Body of pancreas (tissue), 4 donors: ENCODE results near the gene C8G. TPM values are rescaled to one million over a fixed set of nuclear protein-coding genes. Genes with fewer than 3 reads are reported as not detected.

Experiments
- ATAC-seq: fragments of 150-250 bp; one replicate; pipeline ENCODE4 v1.9.1; 2016
- DNase-seq, 4 donors: peaks; one replicate each; pipeline ENCODE4 v3.0.0-alpha.2; 2019
- H3K27ac ChIP-seq, 4 donors: fragments of 200-600 bp; sonication (generic); 1 replicate in 3 of 4; 2 replicates in 1 of 4; pipeline versions ENCODE4 v1.5.1 to v1.6.1; 2016 to 2019; ENCODE audit warnings: mild to moderate bottlenecking in 1 of 4, mixed read lengths in 1 of 4, moderate library complexity in 1 of 4
- H3K27me3 ChIP-seq, 2 donors: fragments of 200-600 bp; sonication (generic); one replicate each; pipeline ENCODE4 v1.6.0; 2016; ENCODE audit warnings: mild to moderate bottlenecking in 1 of 2
- H3K36me3 ChIP-seq, 2 donors: fragments of 200-600 bp; sonication (generic); replicated peaks in 1 of 2; 2 replicates each; pipeline ENCODE4 v1.5.1; 2016; ENCODE audit warnings: low read depth in 2 of 2; ENCODE audit not compliant: insufficient read depth in 1 of 2
- H3K4me1 ChIP-seq: fragments of 200-600 bp; sonication (generic); one replicate; pipeline ENCODE4 v1.6.0; 2016
- H3K4me3 ChIP-seq, 2 donors: fragments of 200-600 bp; sonication (generic); 1 replicate in 1 of 2; 2 replicates in 1 of 2; pipeline ENCODE4 v1.5.1; 2016 to 2019
- H3K9me3 ChIP-seq, 3 donors: fragments of 200-600 bp; sonication (generic); 1 replicate in 2 of 3; 2 replicates in 1 of 3; pipeline ENCODE4 v1.5.1; 2016
- CTCF ChIP-seq, 7 experiments: fragments of 450-650 bp in 4 of 7; fragments of 200-600 bp in 3 of 7; sonication (generic) in 3 of 7; IDR thresholded peaks; one replicate each; pipeline ENCODE4 v1.5.1; 2016 to 2019; ENCODE audit warnings: antibody characterized with exemption in 7 of 7
- POLR2A ChIP-seq, 3 donors: fragments of 450-650 bp; IDR thresholded peaks; one replicate each; pipeline ENCODE4 v1.6.1; 2016; ENCODE audit warnings: antibody characterized with exemption in 3 of 3, mild to moderate bottlenecking in 2 of 3
- WGBS, 2 donors: methylation state at CpG; one replicate each; pipeline ENCODE4 v1.1.5; 2017; 5-methylcytosine and 5-hydroxymethylcytosine counted together
- intact Hi-C: fragments of 100-400 bp; cut with DNase I; formaldehyde crosslinking; loops from one replicate; pipeline ENCODE4 v1.15.1; 2023
- total RNA-seq, 2 donors: library from RNA; depleted of rRNA; stranded (reverse); fragments of >200 nt; gene quantifications; one replicate each; pipeline ENCODE4 v1.1.0, GENCODE V29; 2016

Gene C8G
- total RNA-seq, 2 donors from 2014 or later = not detected

- ATAC-seq (no peak), DNase-seq (no peak)
- WGBS, 2 donors = 41 to 89% methylated on average over 3 to 15 of the region's 33 CpGs
- intact Hi-C loops = no loop called here
- TF ChIP-seq CTCF (IDR thresholded peaks at IDR 0.05) (no peak), POLR2A (IDR thresholded peaks at IDR 0.05) (no peak)
- Histone ChIP-seq H3K27me3 (peaks cover 0 to 5% of the 10 kb centered on the region in 2 donors), H3K36me3 (no peaks in the 10 kb centered on the region), H3K4me3 (no peak overlapping the region), H3K4me1 (peaks cover 6% of the 10 kb centered on the region), H3K9me3 (no peaks in the 10 kb centered on the region), H3K27ac (no peak overlapping the region)
Observed at GRCh38 chr9:136985853-136986252, 40.8 kb downstream of the C8G start.

- no peaks in the 10 kb centered on the region for H3K36me3 ChIP-seq
- no peak for ATAC-seq
- peaks cover 24% of the 10 kb centered on the region for H3K4me1 ChIP-seq
- no peak overlapping the region for H3K27ac ChIP-seq
- no peak overlapping the region for H3K4me3 ChIP-seq
- H3K27me3 ChIP-seq = peaks cover 0 to 5% of the 10 kb centered on the region in 2 donors
- WGBS, 2 donors = 91 to 97% methylated on average over 4 of the region's 4 CpGs
- intact Hi-C loops = no loop called here
- no peak for TF ChIP-seq POLR2A (IDR thresholded peaks at IDR 0.05)
- TF ChIP-seq CTCF (IDR thresholded peaks at IDR 0.05) = no peak
- DNase-seq = no peak
- H3K9me3 ChIP-seq = no peaks in the 10 kb centered on the region
Observed at GRCh38 chr9:136988872-136989271, 43.8 kb downstream of the C8G start.

- intact Hi-C loops = no loop called here
- no peak overlapping the region for H3K4me3 ChIP-seq
- H3K27ac ChIP-seq = peak overlapping the region in 1 of 4 donors; percentile 78
- peaks cover 22% of the 10 kb centered on the region for H3K4me1 ChIP-seq
- DNase-seq (no peak), ATAC-seq (no peak)
- H3K9me3 ChIP-seq = no peaks in the 10 kb centered on the region
- no peaks in the 10 kb centered on the region for H3K27me3 ChIP-seq
- TF ChIP-seq CTCF (IDR thresholded peaks at IDR 0.05) = no peak
- no peak for TF ChIP-seq POLR2A (IDR thresholded peaks at IDR 0.05)
- 76 to 85% methylated on average over 8 to 10 of the region's 10 CpGs for WGBS, 2 donors
- H3K36me3 ChIP-seq = no peaks in the 10 kb centered on the region
Observed at GRCh38 chr9:136990242-136990911, 45.3 kb downstream of the C8G start.

GRCh38 chr9:136991993-136992818 lies 47.2 kb downstream of the C8G start, which contains the start of gene PAXX:
TSS of gene PAXX (plus strand) at chr9:136992422. CDS start at chr9:136992444, 22 bp downstream.
- TF ChIP-seq CTCF (IDR thresholded peaks at IDR 0.05) (peak in 2 of 7 experiments; percentile 5 to 6), POLR2A (IDR thresholded peaks at IDR 0.05) (peak in 1 of 3 donors; percentile 41)
- H3K27me3 ChIP-seq = no peaks in the 10 kb centered on the region
- no peaks in the 10 kb centered on the region for H3K9me3 ChIP-seq
- H3K27ac ChIP-seq = peak within 1 kb of the TSS; percentile 54 to 86 (median 66)
- H3K4me1 ChIP-seq = peaks cover 35% of the 10 kb centered on the region
- H3K36me3 ChIP-seq = no peaks in the 10 kb centered on the region
- DNase-seq (peak; percentile 95 to 96 (median 95)), ATAC-seq (peak; percentile 96)
- 0 to 2% methylated on average over 12 to 49 of the region's 92 CpGs for WGBS, 2 donors
- peak within 1 kb of the TSS; percentile 54 to 82 for H3K4me3 ChIP-seq
- intact Hi-C loops = no loop called here
